Measurements from ENCODE around the gene PLCG2. TPM values are rescaled to one million over a fixed set of nuclear protein-coding genes. Genes with fewer than 3 reads are reported as not detected.
"Not testable (repeated sequence)": the region's sequence is repeated elsewhere in the genome, so short reads cannot be mapped to it uniquely, and the experiment has no call there.

Gene PLCG2
- total and polyA plus RNA-seq, 2 of the 8 experiments (the other 6 are each of a cell fraction or from before 2014, with no cell fraction given): 6.1 to 6.9 TPM

DNA sequence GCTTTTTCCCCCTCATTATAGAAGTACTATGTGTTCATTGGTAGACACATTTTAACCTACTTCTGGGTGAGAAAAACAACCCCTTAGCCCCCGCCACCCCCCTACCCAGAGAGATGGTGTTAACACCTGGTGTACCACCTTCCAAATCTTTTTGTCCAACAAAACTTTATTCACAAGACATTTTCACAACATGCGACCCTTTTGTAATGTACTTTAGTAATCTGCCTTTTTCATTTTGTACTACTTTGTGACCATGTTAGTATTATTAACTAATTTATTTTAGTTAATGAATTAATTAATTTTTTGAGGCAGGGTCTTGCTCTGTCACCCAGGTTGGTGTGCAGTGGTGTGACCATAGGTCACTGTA is 20.0 kb downstream of the PLCG2 start:
- Histone ChIP-seq H3K56ac (replicated peaks; ENCODE audit: insufficient read length, low read depth, low read length) (no peak overlapping the region), H3K9me3 (ENCODE audit: insufficient read depth in 2 of 2, low read depth in 1 of 2, low read length in 1 of 2) (no peaks in the 10 kb centered on the region), H4K20me1 (replicated peaks in 1 of 2; ENCODE audit: control insufficient read depth in 1 of 2, insufficient read depth in 2 of 2, low read length in 2 of 2) (no peaks in the 10 kb centered on the region), H3K4me2 (ENCODE audit: insufficient read depth in 1 of 2, low read depth in 2 of 2, low read length in 2 of 2) (no peak overlapping the region), H4K91ac (replicated peaks; ENCODE audit: insufficient read length, low read length) (no peak overlapping the region), H3K27ac (ENCODE audit: low read depth, low read length) (no peak overlapping the region), H3K27me3 (replicated peaks in 1 of 4; ENCODE audit: control insufficient read depth in 3 of 4, extremely low read depth in 1 of 4, insufficient read depth in 3 of 4, low read length in 3 of 4) (no peaks in the 10 kb centered on the region), H2AFZ (ENCODE audit: low read length) (no peak overlapping the region), H3K9ac (replicated peaks in 1 of 4; ENCODE audit: extremely low read depth in 1 of 4, low read depth in 3 of 4, low read length in 3 of 4) (no peak overlapping the region), H2BK120ac (replicated peaks; ENCODE audit: low read depth, low read length) (no peak overlapping the region), H3K36me3 (ENCODE audit: control insufficient read depth in 2 of 4, insufficient read depth in 4 of 4, low read length in 3 of 4) (no peaks in the 10 kb centered on the region), H3K23ac (ENCODE audit: insufficient read length) (no peak overlapping the region), H3K23me2 (ENCODE audit: low read depth, low read length) (no peaks in the 10 kb centered on the region), H2BK15ac (ENCODE audit: low read length) (no peak overlapping the region), H3K4me1 (replicated peaks in 1 of 4; ENCODE audit: control insufficient read depth in 3 of 4, insufficient read depth in 4 of 4, low read length in 3 of 4) (peaks cover 0 to 5% (median 2%) of the 10 kb centered on the region in 4 experiments; a peak in 2 of 7 replicates), H3K4me3 (ENCODE audit: extremely low read depth in 1 of 4, insufficient read depth in 2 of 4, low read depth in 3 of 4, low read length in 4 of 4) (no peak overlapping the region), H3K18ac (ENCODE audit: extremely low read depth, low read length) (no peak overlapping the region), H2BK5ac (ENCODE audit: low read depth, low read length) (no peak overlapping the region), H2BK20ac (ENCODE audit: low read length) (no peak overlapping the region), H3K14ac (ENCODE audit: insufficient read length) (no peak overlapping the region), H4K5ac (ENCODE audit: insufficient read length, low read depth, low read length) (no peak overlapping the region), H4K8ac (ENCODE audit: extremely low read depth, insufficient read depth, low read length) (no peak overlapping the region), H3K79me2 (ENCODE audit: control insufficient read depth in 1 of 2, insufficient read depth in 2 of 2, low read length in 2 of 2) (no peaks in the 10 kb centered on the region), H3K4ac (replicated peaks; ENCODE audit: insufficient read length, low read depth, low read length) (no peak overlapping the region), H2BK12ac (ENCODE audit: low read depth, low read length) (no peak overlapping the region), H3K79me1 (ENCODE audit: low read depth, low read length) (no peaks in the 10 kb centered on the region), H2AK5ac (ENCODE audit: low read depth, low read length) (no peak overlapping the region)
- 92% methylated on average over 2 of the region's 2 CpGs; no CpG with 5 or more reads in 1 of the 2 experiments for WGBS, 2 experiments (ENCODE audit: extremely low coverage in 1 of 2, insufficient coverage in 1 of 2, insufficient read length in 1 of 2, insufficient replicate concordance in 2 of 2, low coverage in 1 of 2, low lambda C conversion rate in 2 of 2, missing lambda C conversion rate in 1 of 2)
- POLR2A ChIA-PET (ENCODE audit: partially characterized antibody): interaction anchor here (1.5 kb wide), 1 partner anchor 19 kb away, joined by 3 read pairs; no protein-coding TSS in a partner anchor
- CTCF ChIA-PET (ENCODE audit: partially characterized antibody): interaction anchor here (0.7 to 1.7 kb wide), 4 partner anchors 15 to 43 kb away, joined by 3 to 5 read pairs (median 3); no protein-coding TSS in a partner anchor
- FAIRE-seq (no peak), DNase-seq (ENCODE audit: low read depth in 1 of 2, low spot score in 2 of 2) (no peak)
- no peak for TF ChIP-seq POLR2AphosphoS5 (IDR thresholded peaks at IDR 0.05; ENCODE audit: low read depth, low read length)

DNA sequence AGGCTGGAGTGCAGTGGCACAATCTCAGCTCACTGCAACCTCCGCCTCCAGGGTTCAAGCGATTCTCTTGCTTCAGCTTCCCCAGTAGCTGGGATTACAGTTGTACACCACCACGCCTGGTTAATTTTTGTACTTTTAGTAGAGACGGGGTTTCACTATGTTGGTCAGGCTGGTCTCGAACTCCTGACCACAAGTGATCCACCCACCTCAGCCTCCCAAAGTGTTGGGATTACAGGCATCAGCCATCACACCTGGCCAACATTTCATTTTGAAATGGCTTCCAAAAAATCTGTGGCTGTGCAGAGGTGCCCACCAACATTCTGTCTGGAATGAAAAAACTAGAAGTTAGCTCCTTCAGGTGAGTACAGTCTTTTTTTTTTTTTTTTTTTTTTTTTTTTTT is 22.6 kb downstream of the PLCG2 start:
- H2BK120ac ChIP-seq (replicated peaks; ENCODE audit: low read depth, low read length); H2BK5ac ChIP-seq (ENCODE audit: low read depth, low read length); H3K4me1 ChIP-seq (replicated peaks in 1 of 4; ENCODE audit: control insufficient read depth in 3 of 4, insufficient read depth in 4 of 4, low read length in 3 of 4); H3K27me3 ChIP-seq (replicated peaks in 1 of 4; ENCODE audit: control insufficient read depth in 3 of 4, extremely low read depth in 1 of 4, insufficient read depth in 3 of 4, low read length in 3 of 4); H3K23me2 ChIP-seq (ENCODE audit: low read depth, low read length); H3K18ac ChIP-seq (ENCODE audit: extremely low read depth, low read length); H3K79me1 ChIP-seq (ENCODE audit: low read depth, low read length); H3K23ac ChIP-seq (ENCODE audit: insufficient read length); H4K5ac ChIP-seq (ENCODE audit: insufficient read length, low read depth, low read length); H2BK20ac ChIP-seq (ENCODE audit: low read length); POLR2A ChIA-PET (ENCODE audit: partially characterized antibody); H3K9me3 ChIP-seq (ENCODE audit: insufficient read depth in 2 of 2, low read depth in 1 of 2, low read length in 1 of 2); H4K20me1 ChIP-seq (replicated peaks in 1 of 2; ENCODE audit: control insufficient read depth in 1 of 2, insufficient read depth in 2 of 2, low read length in 2 of 2); H2BK12ac ChIP-seq (ENCODE audit: low read depth, low read length); DNase-seq (ENCODE audit: low read depth in 1 of 2, low spot score in 2 of 2); H3K4ac ChIP-seq (replicated peaks; ENCODE audit: insufficient read length, low read depth, low read length); FAIRE-seq; H3K36me3 ChIP-seq (ENCODE audit: control insufficient read depth in 2 of 4, insufficient read depth in 4 of 4, low read length in 3 of 4); H3K56ac ChIP-seq (replicated peaks; ENCODE audit: insufficient read length, low read depth, low read length); H2AFZ ChIP-seq (ENCODE audit: low read length); H3K79me2 ChIP-seq (ENCODE audit: control insufficient read depth in 1 of 2, insufficient read depth in 2 of 2, low read length in 2 of 2); H2BK15ac ChIP-seq (ENCODE audit: low read length); H3K14ac ChIP-seq (ENCODE audit: insufficient read length); H2AK5ac ChIP-seq (ENCODE audit: low read depth, low read length); H3K4me3 ChIP-seq (ENCODE audit: extremely low read depth in 1 of 4, insufficient read depth in 2 of 4, low read depth in 3 of 4, low read length in 4 of 4); H4K91ac ChIP-seq (replicated peaks; ENCODE audit: insufficient read length, low read length); H3K9ac ChIP-seq (replicated peaks in 1 of 4; ENCODE audit: extremely low read depth in 1 of 4, low read depth in 3 of 4, low read length in 3 of 4); H3K4me2 ChIP-seq (ENCODE audit: insufficient read depth in 1 of 2, low read depth in 2 of 2, low read length in 2 of 2); H4K8ac ChIP-seq (ENCODE audit: extremely low read depth, insufficient read depth, low read length); H3K27ac ChIP-seq (ENCODE audit: low read depth, low read length): not testable (repeated sequence)
- WGBS, 2 experiments (ENCODE audit: extremely low coverage in 1 of 2, insufficient coverage in 1 of 2, insufficient read length in 1 of 2, insufficient replicate concordance in 2 of 2, low coverage in 1 of 2, low lambda C conversion rate in 2 of 2, missing lambda C conversion rate in 1 of 2): 93% methylated on average over 5 of the region's 5 CpGs; no CpG with 5 or more reads in 1 of the 2 experiments
- CTCF ChIA-PET (ENCODE audit: partially characterized antibody): interaction anchor here (0.8 to 1.6 kb wide), 2 partner anchors 72 to 73 kb away, joined by 3 to 4 read pairs; no protein-coding TSS in a partner anchor
